ENCODE results near the gene RFC4. TPM values are rescaled to one million over a fixed set of nuclear protein-coding genes. Genes with fewer than 3 reads are reported as not detected.

The RFC4 gene
- total RNA-seq, 1 experiment from 2014 or later = 116 TPM

GRCh38 chr3:186757686-186758220 is 48.5 kb downstream of the RFC4 start:
- CTCF ChIA-PET = no interaction called here

GRCh38 chr3:186757214-186757613 is 49.1 kb downstream of the RFC4 start:
- no peaks in the 10 kb centered on the region for H3K27me3 ChIP-seq (replicated peaks; ENCODE audit: insufficient read depth, low read depth, low read length, poor library complexity)
- no peak overlapping the region for H3K27ac ChIP-seq (ENCODE audit: low read depth, low read length, poor library complexity, severe bottlenecking)
- POLR2A ChIA-PET (ENCODE audit: low non-redundant PET) = no interaction called here
- no peaks in the 10 kb centered on the region for H3K9me3 ChIP-seq (ENCODE audit: low read depth, low read length, poor library complexity, severe bottlenecking)
- no peak for DNase-seq (ENCODE audit: low spot score)
- no peak overlapping the region for H3K4me3 ChIP-seq (ENCODE audit: low read depth, low read length, poor library complexity, severe bottlenecking)
- intact Hi-C loops (cut with micrococcal nuclease; ENCODE audit: unreplicated experiment) = no loop called here
- CTCF ChIA-PET = no interaction called here
- no TSS peak for BruUV-seq (replicated peaks)
- no peaks in the 10 kb centered on the region for H3K4me1 ChIP-seq (ENCODE audit: insufficient read depth, low read length, poor library complexity, severe bottlenecking)
- no peak for TF ChIP-seq CTCF (conservative IDR thresholded peaks at IDR 0.05; ENCODE audit: low read depth, low read length)
- no peak for TF ChIP-seq EZH2 (IDR thresholded peaks at IDR 0.05; ENCODE audit: borderline replicate concordance, low read depth, low read length, poor library complexity, severe bottlenecking)
- no peaks in the 10 kb centered on the region for H3K36me3 ChIP-seq (ENCODE audit: insufficient read depth, low read length, poor library complexity, severe bottlenecking)

More at GRCh38 chr3:186757686-186758220, 48.5 kb downstream of the RFC4 start:
- H3K27me3 ChIP-seq (replicated peaks; ENCODE audit: insufficient read depth, low read depth, low read length, poor library complexity) = no peaks in the 10 kb centered on the region
- no peaks in the 10 kb centered on the region for H3K4me1 ChIP-seq (ENCODE audit: insufficient read depth, low read length, poor library complexity, severe bottlenecking)
- no TSS peak for BruUV-seq (replicated peaks)
- no peak overlapping the region for H3K4me3 ChIP-seq (ENCODE audit: low read depth, low read length, poor library complexity, severe bottlenecking)
- H3K27ac ChIP-seq (ENCODE audit: low read depth, low read length, poor library complexity, severe bottlenecking) = no peak overlapping the region
- DNase-seq (ENCODE audit: low spot score) = no peak
- intact Hi-C loops (cut with micrococcal nuclease; ENCODE audit: unreplicated experiment) = no loop called here
- no peaks in the 10 kb centered on the region for H3K36me3 ChIP-seq (ENCODE audit: insufficient read depth, low read length, poor library complexity, severe bottlenecking)
- H3K9me3 ChIP-seq (ENCODE audit: low read depth, low read length, poor library complexity, severe bottlenecking) = no peaks in the 10 kb centered on the region
- TF ChIP-seq EZH2 (IDR thresholded peaks at IDR 0.05; ENCODE audit: borderline replicate concordance, low read depth, low read length, poor library complexity, severe bottlenecking) = no peak
- TF ChIP-seq CTCF (conservative IDR thresholded peaks at IDR 0.05; ENCODE audit: low read depth, low read length) = no peak
- POLR2A ChIA-PET (ENCODE audit: low non-redundant PET) = no interaction called here

GRCh38 chr3:186754871-186755270 is 51.4 kb downstream of the RFC4 start:
- no TSS peak for BruUV-seq (replicated peaks)
- H3K9me3 ChIP-seq (ENCODE audit: low read depth, low read length, poor library complexity, severe bottlenecking) = no peaks in the 10 kb centered on the region
- H3K27ac ChIP-seq (ENCODE audit: low read depth, low read length, poor library complexity, severe bottlenecking) = no peak overlapping the region
- POLR2A ChIA-PET (ENCODE audit: low non-redundant PET) = no interaction called here
- intact Hi-C loops (cut with micrococcal nuclease; ENCODE audit: unreplicated experiment) = no loop called here
- no peaks in the 10 kb centered on the region for H3K27me3 ChIP-seq (replicated peaks; ENCODE audit: insufficient read depth, low read depth, low read length, poor library complexity)
- TF ChIP-seq EZH2 (IDR thresholded peaks at IDR 0.05; ENCODE audit: borderline replicate concordance, low read depth, low read length, poor library complexity, severe bottlenecking) (no peak), CTCF (conservative IDR thresholded peaks at IDR 0.05; ENCODE audit: low read depth, low read length) (no peak)
- CTCF ChIA-PET = no interaction called here
- DNase-seq (ENCODE audit: low spot score) = no peak
- no peak overlapping the region for H3K4me3 ChIP-seq (ENCODE audit: low read depth, low read length, poor library complexity, severe bottlenecking)
- no peaks in the 10 kb centered on the region for H3K36me3 ChIP-seq (ENCODE audit: insufficient read depth, low read length, poor library complexity, severe bottlenecking)
- H3K4me1 ChIP-seq (ENCODE audit: insufficient read depth, low read length, poor library complexity, severe bottlenecking) = no peaks in the 10 kb centered on the region
